ENCODE measurements around the gene ALG5. TPM values are rescaled to one million over a fixed set of nuclear protein-coding genes. Genes with fewer than 3 reads are reported as not detected.
A peak's percentile ranks its signal among the peaks of the same experiment; 100 is the strongest.

The ALG5 gene
- total RNA-seq, 1 donor from 2014 or later = 24.0 TPM

GRCh38 chr13:36973621-36974295 is 25.4 kb downstream of the ALG5 start:
- H3K4me3 Mint-ChIP-seq = no peak overlapping the region
- H3K27ac Mint-ChIP-seq = peak overlapping the region; percentile 36
- H3K9me3 Mint-ChIP-seq = no peaks in the 10 kb centered on the region
- ChIA-PET CTCF (no interaction called here), POLR2A (interaction anchor here (1.8 kb wide), 1 partner anchor 26 kb away, joined by 13 read pairs; the partner anchor contains the start of genes ALG5 and EXOSC8)
- H3K36me3 Mint-ChIP-seq (ENCODE audit: low read depth) = peaks cover 42% of the 10 kb centered on the region
- no peak for ATAC-seq (ENCODE audit: low read depth)
- no peak for TF ChIP-seq CTCF (IDR thresholded peaks at IDR 0.05)
- DNase-seq = no peak
- intact Hi-C loops (cut with micrococcal nuclease) = no loop called here
- H3K27me3 Mint-ChIP-seq = no peaks in the 10 kb centered on the region
- H3K4me1 Mint-ChIP-seq = peaks cover 12% of the 10 kb centered on the region

GRCh38 chr13:36973009-36973408 is 26.1 kb downstream of the ALG5 start:
- no peak for TF ChIP-seq CTCF (IDR thresholded peaks at IDR 0.05)
- CTCF ChIA-PET = interaction anchor here (0.7 to 0.8 kb wide), 2 partner anchors 9 to 102 kb away, joined by 4 read pairs; no protein-coding TSS in a partner anchor
- H3K9me3 Mint-ChIP-seq = no peaks in the 10 kb centered on the region
- POLR2A ChIA-PET = interaction anchor here (1.8 kb wide), 1 partner anchor 27 kb away, joined by 13 read pairs; the partner anchor contains the start of genes ALG5 and EXOSC8
- H3K27ac Mint-ChIP-seq = peak overlapping the region; percentile 36
- DNase-seq (no peak), ATAC-seq (ENCODE audit: low read depth) (no peak)
- no peaks in the 10 kb centered on the region for H3K27me3 Mint-ChIP-seq
- peaks cover 46% of the 10 kb centered on the region for H3K36me3 Mint-ChIP-seq (ENCODE audit: low read depth)
- intact Hi-C loops (cut with micrococcal nuclease) = no loop called here
- H3K4me3 Mint-ChIP-seq = no peak overlapping the region
- H3K4me1 Mint-ChIP-seq = peaks cover 12% of the 10 kb centered on the region

GRCh38 chr13:36966404-36966803 is 32.7 kb downstream of the ALG5 start:
- Mint-ChIP-seq H3K27me3 (no peaks in the 10 kb centered on the region), H3K4me1 (no peaks in the 10 kb centered on the region), H3K27ac (no peak overlapping the region), H3K4me3 (no peak overlapping the region), H3K36me3 (ENCODE audit: low read depth) (peaks cover 63% of the 10 kb centered on the region), H3K9me3 (no peaks in the 10 kb centered on the region)
- ATAC-seq (ENCODE audit: low read depth) = no peak
- intact Hi-C loops (cut with micrococcal nuclease) = no loop called here
- POLR2A ChIA-PET = no interaction called here
- no peak for DNase-seq
- CTCF ChIA-PET = no interaction called here
- TF ChIP-seq CTCF (IDR thresholded peaks at IDR 0.05) = no peak

GRCh38 chr13:36965767-36966166 is 33.4 kb downstream of the ALG5 start:
- ChIA-PET CTCF (no interaction called here), POLR2A (no interaction called here)
- no peaks in the 10 kb centered on the region for H3K27me3 Mint-ChIP-seq
- no peak for TF ChIP-seq CTCF (IDR thresholded peaks at IDR 0.05)
- no peak overlapping the region for H3K27ac Mint-ChIP-seq
- peaks cover 64% of the 10 kb centered on the region for H3K36me3 Mint-ChIP-seq (ENCODE audit: low read depth)
- DNase-seq (no peak), ATAC-seq (ENCODE audit: low read depth) (no peak)
- H3K4me3 Mint-ChIP-seq = no peak overlapping the region
- intact Hi-C loops (cut with micrococcal nuclease) = no loop called here
- no peaks in the 10 kb centered on the region for H3K9me3 Mint-ChIP-seq
- no peaks in the 10 kb centered on the region for H3K4me1 Mint-ChIP-seq

- ChIA-PET POLR2A (no interaction called here), CTCF (no interaction called here)
- intact Hi-C loops (cut with micrococcal nuclease) = no loop called here
- no peaks in the 10 kb centered on the region for H3K27me3 Mint-ChIP-seq
- no peak overlapping the region for H3K4me3 Mint-ChIP-seq
- no peak for DNase-seq
- peaks cover 1% of the 10 kb centered on the region for H3K4me1 Mint-ChIP-seq
- no peak overlapping the region for H3K27ac Mint-ChIP-seq
- ATAC-seq (ENCODE audit: low read depth) = no peak
- H3K9me3 Mint-ChIP-seq = no peaks in the 10 kb centered on the region
- no peak for TF ChIP-seq CTCF (IDR thresholded peaks at IDR 0.05)
- H3K36me3 Mint-ChIP-seq (ENCODE audit: low read depth) = peaks cover 72% of the 10 kb centered on the region
Observed at GRCh38 chr13:36959456-36960116, 39.6 kb downstream of the ALG5 start.

Measured in activated B cell treated with CpG ODN at 0.5 μM for 24 hours (primary cell).